ENCODE measurements around the gene BLACAT1.

Gene BLACAT1

GRCh38 chr1:205455581-205456382, at the start of gene BLACAT1:
BLACAT1 (minus strand) TSS chr1:205456045.
- H3K4me3 ChIP-seq (ENCODE audit: control insufficient read depth, low read depth, low read length) = no peak within 1 kb of the TSS
- DNase-seq (ENCODE audit: low read depth) = no peak

DNA sequence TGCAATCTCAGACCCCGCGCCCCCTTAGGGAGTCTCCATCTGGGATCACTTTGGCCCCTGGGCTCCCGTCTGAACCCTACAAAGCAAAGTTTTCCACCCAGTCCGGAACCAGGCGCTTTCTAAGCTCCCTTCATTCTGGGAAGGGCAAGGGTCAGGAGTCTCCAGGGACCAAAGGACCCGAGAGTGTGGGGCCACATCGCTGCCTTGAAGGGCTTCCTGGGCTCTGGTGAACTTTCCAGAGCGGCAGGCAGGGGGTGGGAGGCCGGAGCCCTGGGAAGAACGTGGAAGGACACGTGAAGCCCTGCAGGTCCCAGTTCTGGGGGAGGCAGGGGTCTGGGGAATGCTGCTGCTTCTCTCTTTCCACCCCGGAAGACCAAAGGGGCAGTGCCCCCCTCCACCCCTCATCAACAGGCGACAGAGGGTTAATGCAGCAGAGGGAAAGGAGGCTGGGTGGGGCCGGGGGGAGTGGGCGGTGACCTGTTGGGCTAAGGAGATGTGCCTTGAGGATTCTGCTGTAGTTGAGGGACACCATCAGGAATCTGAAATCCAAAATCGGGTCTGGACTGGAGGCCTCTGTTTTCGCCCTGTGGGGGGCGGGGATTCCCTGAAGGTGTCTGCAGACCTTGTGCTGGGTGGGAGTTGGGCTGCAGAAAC, 49.4 kb upstream of the BLACAT1 start:
- DNase-seq (ENCODE audit: low read depth) = no peak
- no peak overlapping the region for H3K4me3 ChIP-seq (ENCODE audit: control insufficient read depth, low read depth, low read length)
- TF ChIP-seq CTCF (conservative IDR thresholded peaks at IDR 0.05; ENCODE audit: control insufficient read depth, insufficient read depth, low read depth, low read length) = no peak

More at GRCh38 chr1:205455581-205456382, at the start of gene BLACAT1:
- TF ChIP-seq CTCF (conservative IDR thresholded peaks at IDR 0.05; ENCODE audit: control insufficient read depth, insufficient read depth, low read depth, low read length) = no peak

DNA sequence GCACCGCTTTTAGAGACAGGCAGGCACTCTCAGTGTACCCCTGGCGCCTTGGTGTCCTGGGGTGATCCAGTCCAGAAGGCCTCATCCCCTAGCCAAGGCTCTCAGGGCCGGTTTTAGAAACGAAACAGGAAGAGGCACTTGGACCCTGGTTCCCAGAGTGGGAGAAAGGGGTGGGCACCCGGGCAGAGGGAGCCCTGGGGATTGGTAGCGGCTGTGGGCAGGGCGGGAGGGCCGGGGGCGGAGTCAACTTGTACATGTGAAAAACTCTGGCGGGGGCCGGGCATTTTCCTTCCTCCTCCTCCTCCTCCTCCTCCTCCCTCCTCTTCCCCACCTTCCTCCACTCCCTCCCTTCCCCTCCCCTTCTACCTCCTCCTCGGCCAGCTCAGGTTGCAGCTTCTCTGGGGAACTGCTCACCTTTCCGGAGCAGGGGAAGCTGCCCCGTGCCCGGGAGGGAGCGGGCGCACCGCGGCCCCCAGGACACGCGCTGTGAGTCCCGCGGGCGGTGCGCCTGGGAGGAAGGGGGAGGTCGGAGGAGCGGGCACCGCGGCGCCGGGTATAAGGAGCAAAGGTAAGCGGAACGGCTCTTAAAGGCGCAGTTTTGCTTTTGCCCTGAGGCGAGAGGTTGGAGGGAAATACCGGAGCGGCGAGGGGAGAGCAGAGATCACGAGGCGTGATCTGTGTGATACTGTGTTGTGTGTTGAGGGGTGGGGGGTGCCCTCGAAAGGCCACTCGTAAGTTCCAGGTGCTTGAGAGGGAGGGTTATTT, 48.6 kb upstream of the BLACAT1 start, which contains the start of gene CDK18:
Gene CDK18, plus strand, starts transcription at position 359 of the 765 bp plus-strand sequence. CDS start 18,499 bp downstream, outside the sequence.
- DNase-seq (ENCODE audit: low read depth) = no peak
- peak within 1 kb of the TSS; percentile 7 for H3K4me3 ChIP-seq (ENCODE audit: control insufficient read depth, low read depth, low read length)
- TF ChIP-seq CTCF (conservative IDR thresholded peaks at IDR 0.05; ENCODE audit: control insufficient read depth, insufficient read depth, low read depth, low read length) = no peak

- DNase-seq (ENCODE audit: low read depth) = no peak
- H3K4me3 ChIP-seq (ENCODE audit: control insufficient read depth, low read depth, low read length) = no peak overlapping the region
- TF ChIP-seq CTCF (conservative IDR thresholded peaks at IDR 0.05; ENCODE audit: control insufficient read depth, insufficient read depth, low read depth, low read length) = no peak
These were observed 47.1 kb upstream of the BLACAT1 start for GRCh38 chr1:205502992-205503391.

DNA sequence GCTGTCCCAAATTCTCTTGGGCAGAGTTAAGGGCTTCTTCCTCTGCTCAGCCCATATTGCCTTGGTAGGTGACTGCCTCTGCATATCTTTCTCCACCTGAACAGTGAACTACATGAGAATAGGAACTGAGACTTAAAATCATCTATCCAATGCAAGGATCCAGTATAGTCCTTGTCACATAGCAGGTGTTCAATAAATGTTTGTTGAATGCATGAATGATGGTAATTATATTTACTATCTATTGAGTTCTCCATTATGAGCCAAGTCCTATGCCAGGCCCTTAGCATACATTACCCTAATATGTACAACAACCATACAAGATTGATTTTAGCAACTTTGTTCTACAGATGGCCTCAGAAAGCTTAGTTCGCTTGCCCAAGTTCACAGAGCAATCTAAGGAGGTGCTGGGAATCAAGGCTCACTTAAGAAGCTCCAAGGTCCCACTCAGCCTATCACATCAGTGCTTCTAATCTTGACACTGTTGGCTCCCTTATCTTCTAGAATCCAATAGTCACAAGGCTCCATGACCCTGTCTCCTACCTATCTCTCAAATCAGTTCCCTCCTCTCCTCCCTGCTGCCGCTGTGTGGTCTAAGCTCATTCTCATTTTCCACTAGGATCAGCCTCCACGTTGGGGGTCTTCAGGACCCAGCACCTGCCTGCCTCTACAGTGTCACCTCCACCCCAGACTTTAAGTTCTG, 46.4 kb upstream of the BLACAT1 start:
- H3K4me3 ChIP-seq (ENCODE audit: control insufficient read depth, low read depth, low read length) = no peak overlapping the region
- no peak for DNase-seq (ENCODE audit: low read depth)
- no peak for TF ChIP-seq CTCF (conservative IDR thresholded peaks at IDR 0.05; ENCODE audit: control insufficient read depth, insufficient read depth, low read depth, low read length)
